Fibroblast of lung (primary cell): ENCODE measurements around the gene CD300LB. TPM values are rescaled to one million over a fixed set of nuclear protein-coding genes. Genes with fewer than 3 reads are reported as not detected.
A peak's percentile ranks its signal among the peaks of the same experiment; 100 is the strongest.

Experiments
- DNase-seq, 2 donors: peaks; one replicate each; pipeline versions ENCODE4 v3.0.0 to v3.0.0-alpha.2; 2010; ENCODE audit warnings: low read depth in 2 of 2
- H2AFZ ChIP-seq: 2 replicates; pipeline ENCODE4 v1.5.1; 2012; ENCODE audit warnings: low read length, control low read depth, inconsistent platforms
- H3K27ac ChIP-seq: 2 replicates; pipeline ENCODE4 v1.5.1; 2011; ENCODE audit warnings: low read length, control low read depth; ENCODE audit not compliant: insufficient read depth
- H3K27me3 ChIP-seq: 2 replicates; pipeline ENCODE4 v1.5.1; 2011; ENCODE audit warnings: mild to moderate bottlenecking, low read length; ENCODE audit not compliant: control insufficient read depth, insufficient read depth
- H3K36me3 ChIP-seq: 2 replicates; pipeline ENCODE4 v1.5.1; 2011; ENCODE audit warnings: low read length; ENCODE audit not compliant: control insufficient read depth, insufficient read depth
- H3K4me1 ChIP-seq: 2 replicates; pipeline ENCODE4 v1.5.1; 2011; ENCODE audit warnings: low read length; ENCODE audit not compliant: control insufficient read depth, insufficient read depth; ENCODE audit errors: extremely low read depth
- H3K4me2 ChIP-seq: 2 replicates; pipeline ENCODE4 v1.5.1; 2011; ENCODE audit warnings: low read length, control low read depth; ENCODE audit not compliant: insufficient read depth; ENCODE audit errors: extremely low read depth
- H3K4me3 ChIP-seq, 4 experiments: fragments of 200-600 bp in 1 of 4; sonication (generic) in 1 of 4; replicated peaks in 1 of 4; 2 replicates each; pipeline ENCODE4 v1.5.1; 2011 to 2016; ENCODE audit warnings: low read length in 4 of 4, low read depth in 3 of 4, mild to moderate bottlenecking in 3 of 4, control low read depth in 2 of 4, inconsistent platforms in 1 of 4, mixed read lengths in 1 of 4; ENCODE audit not compliant: insufficient read depth in 1 of 4; ENCODE audit errors: control extremely low read depth in 1 of 4
- H3K79me2 ChIP-seq: 2 replicates; pipeline ENCODE4 v1.5.1; 2012; ENCODE audit warnings: mild to moderate bottlenecking, low read length, inconsistent platforms; ENCODE audit not compliant: control insufficient read depth, insufficient read depth
- H3K9ac ChIP-seq: 2 replicates; pipeline ENCODE4 v1.5.1; 2011; ENCODE audit warnings: mild to moderate bottlenecking, low read length, control low read depth; ENCODE audit not compliant: insufficient read depth
- H3K9me3 ChIP-seq: 2 replicates; pipeline ENCODE4 v1.5.1; 2012; ENCODE audit warnings: low read depth, low read length; ENCODE audit not compliant: control insufficient read depth, insufficient read depth
- H4K20me1 ChIP-seq: 2 replicates; pipeline ENCODE4 v1.5.1; 2011; ENCODE audit warnings: low read length; ENCODE audit not compliant: control insufficient read depth, insufficient read depth; ENCODE audit errors: extremely low read depth
- EZH2 ChIP-seq: IDR thresholded peaks from 2 replicates; pipeline ENCODE4 v1.5.1; 2012; ENCODE audit warnings: low read length, control low read depth, mild to moderate bottlenecking; ENCODE audit errors: missing control alignments
- polyA plus RNA-seq, 2 donors: library from polyadenylated mRNA; depleted of rRNA in 1 of 2; stranded (reverse) in 1 of 2; unstranded in 1 of 2; fragments of >200 nt; gene quantifications; 2 replicates each; pipeline ENCODE4 v1.2.1, GENCODE V29; 2011 to 2012; ENCODE audit warnings: missing spikeins in 1 of 2
- total RNA-seq: library from RNA; depleted of rRNA; stranded (reverse); fragments of >200 nt; gene quantifications from 2 replicates; pipeline ENCODE4 v1.2.1, GENCODE V29; 2014
- TF ChIP-seq, protein P1 (sequence below), 2 donors: IDR thresholded peaks in 1 of 2; conservative IDR thresholded peaks in 1 of 2; 1 replicate in 1 of 2; 2 replicates in 1 of 2; pipeline ENCODE4 v1.5.1; 2011 to 2012; ENCODE audit warnings: low read length in 2 of 2, control low read depth in 1 of 2, inconsistent platforms in 1 of 2, low read depth in 1 of 2, mild to moderate bottlenecking in 1 of 2

Gene CD300LB
- total and polyA plus RNA-seq, 2 donors (not counting 1 experiment from before 2014, with no cell fraction given) = not detected

DNA sequence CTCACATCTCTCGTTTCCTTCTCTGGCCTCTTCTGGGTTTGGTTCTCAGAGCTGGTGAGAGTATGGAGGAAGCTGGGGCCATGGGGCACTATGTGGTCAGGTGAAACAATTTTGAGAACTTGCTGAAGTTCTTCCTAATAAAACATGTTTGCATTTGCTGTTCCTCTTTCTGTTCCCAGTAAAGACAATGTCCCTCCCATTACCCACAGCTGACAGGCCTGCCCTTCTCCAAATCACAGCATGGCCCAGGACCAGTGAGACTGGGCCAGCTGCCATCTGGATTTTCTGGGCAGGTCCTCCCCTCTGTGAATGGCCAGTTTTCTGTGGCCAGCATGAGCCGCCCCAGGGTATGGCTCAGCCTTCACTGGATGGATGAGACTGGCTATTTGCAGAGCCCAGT lies 36.1 kb upstream of the CD300LB start, which contains the start of gene CD300H:
CD300H (minus strand) TSS at position 113 of the 400 bp plus-strand sequence.
- TF ChIP-seq, protein P1, sequence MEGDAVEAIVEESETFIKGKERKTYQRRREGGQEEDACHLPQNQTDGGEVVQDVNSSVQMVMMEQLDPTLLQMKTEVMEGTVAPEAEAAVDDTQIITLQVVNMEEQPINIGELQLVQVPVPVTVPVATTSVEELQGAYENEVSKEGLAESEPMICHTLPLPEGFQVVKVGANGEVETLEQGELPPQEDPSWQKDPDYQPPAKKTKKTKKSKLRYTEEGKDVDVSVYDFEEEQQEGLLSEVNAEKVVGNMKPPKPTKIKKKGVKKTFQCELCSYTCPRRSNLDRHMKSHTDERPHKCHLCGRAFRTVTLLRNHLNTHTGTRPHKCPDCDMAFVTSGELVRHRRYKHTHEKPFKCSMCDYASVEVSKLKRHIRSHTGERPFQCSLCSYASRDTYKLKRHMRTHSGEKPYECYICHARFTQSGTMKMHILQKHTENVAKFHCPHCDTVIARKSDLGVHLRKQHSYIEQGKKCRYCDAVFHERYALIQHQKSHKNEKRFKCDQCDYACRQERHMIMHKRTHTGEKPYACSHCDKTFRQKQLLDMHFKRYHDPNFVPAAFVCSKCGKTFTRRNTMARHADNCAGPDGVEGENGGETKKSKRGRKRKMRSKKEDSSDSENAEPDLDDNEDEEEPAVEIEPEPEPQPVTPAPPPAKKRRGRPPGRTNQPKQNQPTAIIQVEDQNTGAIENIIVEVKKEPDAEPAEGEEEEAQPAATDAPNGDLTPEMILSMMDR (conservative IDR thresholded peaks at IDR 0.05 in 1 of 2, IDR thresholded peaks at IDR 0.05 in 1 of 2; ENCODE audit: low read depth in 1 of 2, low read length in 2 of 2) = no peak
- no peak for TF ChIP-seq EZH2
- no peaks in the 10 kb centered on the region for H3K9me3 ChIP-seq
- no peak within 1 kb of the TSS for H3K9ac ChIP-seq
- H3K79me2 ChIP-seq = no peaks in the 10 kb centered on the region
- H3K27ac ChIP-seq = no peak within 1 kb of the TSS
- no peak within 1 kb of the TSS for H3K4me3 ChIP-seq
- H3K27me3 ChIP-seq = no peaks in the 10 kb centered on the region
- H3K4me1 ChIP-seq = no peaks in the 10 kb centered on the region
- H3K4me2 ChIP-seq = no peak within 1 kb of the TSS
- H2AFZ ChIP-seq = no peak within 1 kb of the TSS
- peak in 1 of 2 donors; percentile 21 for DNase-seq
- no peaks in the 10 kb centered on the region for H3K36me3 ChIP-seq
- H4K20me1 ChIP-seq = no peaks in the 10 kb centered on the region

DNA sequence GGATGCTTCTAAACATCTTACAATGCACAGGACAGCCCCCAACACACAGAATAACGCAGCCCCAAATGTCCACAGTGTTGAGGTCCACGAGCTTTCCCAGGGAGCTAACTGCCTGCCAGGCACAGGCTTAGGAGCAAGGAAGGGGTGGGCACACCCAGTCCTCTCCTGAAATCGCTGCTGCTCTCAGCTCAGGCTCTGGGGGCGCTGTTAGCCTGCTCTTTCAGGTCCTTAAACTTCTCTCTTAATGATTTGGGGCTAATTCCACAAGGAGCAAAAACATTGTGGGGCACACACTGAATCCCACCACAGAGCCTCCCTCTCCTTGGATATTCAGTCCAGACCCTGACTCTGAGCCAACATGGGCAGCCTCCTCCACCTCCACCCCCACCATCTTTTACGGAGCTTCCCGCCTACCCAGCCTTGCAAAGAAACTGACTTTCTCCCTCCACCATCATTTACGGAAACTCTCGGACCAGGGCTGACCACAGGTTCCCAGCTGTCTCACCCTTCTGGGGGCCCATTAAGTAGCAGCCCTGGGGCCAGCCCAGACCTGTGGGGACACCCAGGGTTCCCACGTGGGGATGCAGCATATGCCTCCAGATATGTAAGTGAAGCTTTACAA lies 35.0 kb upstream of the CD300LB start:
- H3K4me3 ChIP-seq = no peak overlapping the region
- H2AFZ ChIP-seq = no peak overlapping the region
- H3K36me3 ChIP-seq = no peaks in the 10 kb centered on the region
- no peaks in the 10 kb centered on the region for H3K9me3 ChIP-seq
- H3K27ac ChIP-seq = no peak overlapping the region
- TF ChIP-seq EZH2 = no peak
- TF ChIP-seq, protein P1 (conservative IDR thresholded peaks at IDR 0.05 in 1 of 2, IDR thresholded peaks at IDR 0.05 in 1 of 2; ENCODE audit: low read depth in 1 of 2, low read length in 2 of 2) = peak in 1 of 2 donors; percentile 30
- H3K4me1 ChIP-seq = no peaks in the 10 kb centered on the region
- no peaks in the 10 kb centered on the region for H3K27me3 ChIP-seq
- H4K20me1 ChIP-seq = no peaks in the 10 kb centered on the region
- peak; percentile 3 to 34 for DNase-seq
- H3K9ac ChIP-seq = no peak overlapping the region
- no peaks in the 10 kb centered on the region for H3K79me2 ChIP-seq
- no peak overlapping the region for H3K4me2 ChIP-seq

DNA sequence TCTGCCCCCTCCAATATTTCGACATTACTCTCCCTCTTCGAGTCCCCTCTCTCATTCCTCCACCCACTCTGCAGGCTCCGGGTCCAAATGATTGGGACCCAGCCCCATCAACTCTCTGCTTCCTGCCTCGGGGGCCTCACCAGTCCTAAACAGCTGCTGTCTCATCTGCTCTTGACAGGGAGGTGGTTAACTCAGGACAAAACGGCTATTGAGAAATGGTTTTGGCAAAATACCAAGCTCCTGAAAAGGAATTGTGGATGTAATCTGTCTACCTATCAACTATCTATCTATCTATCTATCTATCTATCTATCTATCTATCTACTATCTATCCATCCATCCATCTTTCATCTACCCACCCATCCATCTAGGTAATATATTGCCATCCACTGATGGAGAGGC lies 33.9 kb upstream of the CD300LB start:
- Histone ChIP-seq H4K20me1 (no peaks in the 10 kb centered on the region), H3K36me3 (no peaks in the 10 kb centered on the region), H3K27me3 (no peaks in the 10 kb centered on the region), H3K4me2 (no peak overlapping the region), H3K4me3 (no peak overlapping the region), H3K79me2 (no peaks in the 10 kb centered on the region), H2AFZ (no peak overlapping the region), H3K9me3 (no peaks in the 10 kb centered on the region), H3K9ac (no peak overlapping the region), H3K4me1 (no peaks in the 10 kb centered on the region), H3K27ac (no peak overlapping the region)
- TF ChIP-seq, protein P1 (conservative IDR thresholded peaks at IDR 0.05 in 1 of 2, IDR thresholded peaks at IDR 0.05 in 1 of 2; ENCODE audit: low read depth in 1 of 2, low read length in 2 of 2) = no peak
- no peak for TF ChIP-seq EZH2
- no peak for DNase-seq
